Measurements from ENCODE around the gene UNC93B1.

DNA sequence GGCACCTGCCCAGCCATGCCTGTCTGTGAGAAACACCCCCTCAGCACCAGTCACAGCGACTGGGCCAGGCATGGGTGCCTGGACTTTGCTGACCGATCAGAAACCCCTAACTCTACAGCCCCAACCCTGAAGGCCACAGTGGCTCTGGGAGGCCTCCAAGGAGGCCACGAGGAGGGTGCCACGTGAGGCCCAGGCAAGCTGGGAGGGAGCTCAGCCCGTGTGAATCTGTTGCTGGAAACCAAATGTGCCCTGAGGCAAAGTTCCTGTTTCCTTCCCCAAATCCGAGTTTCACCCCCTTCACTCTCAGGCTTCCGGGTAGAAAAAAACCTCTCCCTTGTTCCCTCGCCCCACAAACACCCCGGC is 1.3 kb downstream of the UNC93B1 start:
- TF ChIP-seq POLR2A (IDR thresholded peaks at IDR 0.05) = no peak
- TF ChIP-seq, protein P1, sequence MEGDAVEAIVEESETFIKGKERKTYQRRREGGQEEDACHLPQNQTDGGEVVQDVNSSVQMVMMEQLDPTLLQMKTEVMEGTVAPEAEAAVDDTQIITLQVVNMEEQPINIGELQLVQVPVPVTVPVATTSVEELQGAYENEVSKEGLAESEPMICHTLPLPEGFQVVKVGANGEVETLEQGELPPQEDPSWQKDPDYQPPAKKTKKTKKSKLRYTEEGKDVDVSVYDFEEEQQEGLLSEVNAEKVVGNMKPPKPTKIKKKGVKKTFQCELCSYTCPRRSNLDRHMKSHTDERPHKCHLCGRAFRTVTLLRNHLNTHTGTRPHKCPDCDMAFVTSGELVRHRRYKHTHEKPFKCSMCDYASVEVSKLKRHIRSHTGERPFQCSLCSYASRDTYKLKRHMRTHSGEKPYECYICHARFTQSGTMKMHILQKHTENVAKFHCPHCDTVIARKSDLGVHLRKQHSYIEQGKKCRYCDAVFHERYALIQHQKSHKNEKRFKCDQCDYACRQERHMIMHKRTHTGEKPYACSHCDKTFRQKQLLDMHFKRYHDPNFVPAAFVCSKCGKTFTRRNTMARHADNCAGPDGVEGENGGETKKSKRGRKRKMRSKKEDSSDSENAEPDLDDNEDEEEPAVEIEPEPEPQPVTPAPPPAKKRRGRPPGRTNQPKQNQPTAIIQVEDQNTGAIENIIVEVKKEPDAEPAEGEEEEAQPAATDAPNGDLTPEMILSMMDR (IDR thresholded peaks at IDR 0.05) = no peak
